RCC 7860 (cell line): ENCODE measurements around the gene BNC2.

Experiments
- DNase-seq: peaks from one replicate; pipeline ENCODE4 v3.0.0-alpha.2; 2015; ENCODE audit warnings: low spot score
- FAIRE-seq: peaks from 2 replicates; lab custom pipeline; 2012; peaks lifted over from hg19 to GRCh38; lab: Jason Lieb, UNC

Gene BNC2

GRCh38 chr9:16612627-16613026, 257.8 kb downstream of the BNC2 start:
- no peak for DNase-seq
- FAIRE-seq = no peak

DNA sequence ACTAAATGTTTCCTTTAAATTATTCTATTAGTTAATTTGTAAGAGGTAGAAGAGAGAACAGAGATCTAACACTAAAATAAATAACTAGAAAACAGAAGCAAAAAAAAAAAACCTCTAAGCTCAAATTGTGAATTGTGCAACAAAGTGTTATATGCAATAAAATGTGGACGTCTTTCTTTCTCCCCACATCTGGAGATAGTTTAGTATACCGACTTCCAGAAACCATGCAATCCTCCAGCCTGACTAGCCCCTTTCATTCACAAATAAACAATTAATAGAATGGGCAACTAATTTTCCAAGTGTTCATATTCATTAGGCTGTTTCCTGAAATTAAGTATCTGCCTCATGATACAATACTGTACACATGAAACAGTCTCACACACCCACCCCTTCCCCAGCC, 258.5 kb downstream of the BNC2 start:
- FAIRE-seq (no peak), DNase-seq (no peak)

GRCh38 chr9:16611001-16611400, 259.5 kb downstream of the BNC2 start:
- DNase-seq (no peak), FAIRE-seq (no peak)

DNA sequence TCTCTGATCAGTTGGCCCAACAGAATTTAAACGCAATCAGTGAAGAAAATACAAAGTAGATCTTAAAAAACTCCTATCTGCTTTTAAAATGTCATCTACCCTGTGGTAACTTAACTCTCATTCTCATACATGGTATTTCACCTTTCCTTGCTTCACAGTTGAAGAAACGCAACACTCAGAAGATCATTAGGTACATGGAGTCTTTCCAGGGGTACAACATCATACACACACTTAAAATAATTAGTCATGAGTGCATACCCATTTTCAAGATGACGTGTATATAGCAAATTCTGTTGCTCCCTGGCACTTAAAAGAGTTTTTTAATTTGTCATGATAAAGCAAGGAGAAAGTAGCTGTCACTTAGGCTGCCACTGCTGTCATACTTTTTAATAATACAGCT, 259.9 kb downstream of the BNC2 start:
- FAIRE-seq = no peak
- no peak for DNase-seq

DNA sequence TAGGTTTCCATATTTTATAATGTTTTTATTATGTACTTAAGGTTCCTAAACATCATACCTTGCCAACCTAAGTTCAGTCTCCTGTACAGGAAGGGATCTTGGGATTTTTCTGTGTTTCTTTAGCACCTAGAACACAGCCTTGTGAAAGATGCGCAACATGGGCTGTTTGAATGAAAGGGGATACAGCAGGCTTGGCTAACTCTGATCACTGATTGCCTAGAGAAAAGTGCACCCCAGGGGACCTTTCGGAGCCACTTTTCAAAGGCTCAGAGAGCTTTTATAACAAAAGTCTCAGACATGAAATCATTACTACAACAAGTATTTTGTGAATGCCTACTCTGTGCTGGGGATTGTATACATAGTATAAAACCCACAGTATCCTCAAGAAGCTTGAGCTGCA, 261.6 kb downstream of the BNC2 start:
- no peak for DNase-seq
- no peak for FAIRE-seq

- DNase-seq = no peak
- no peak for FAIRE-seq
These were observed 268.0 kb downstream of the BNC2 start for GRCh38 chr9:16602494-16602893.

- FAIRE-seq (no peak), DNase-seq (no peak)
These were observed 268.5 kb downstream of the BNC2 start for GRCh38 chr9:16601991-16602390.

- FAIRE-seq (no peak), DNase-seq (no peak)
These were observed 272.2 kb downstream of the BNC2 start for GRCh38 chr9:16598316-16598715.

DNA sequence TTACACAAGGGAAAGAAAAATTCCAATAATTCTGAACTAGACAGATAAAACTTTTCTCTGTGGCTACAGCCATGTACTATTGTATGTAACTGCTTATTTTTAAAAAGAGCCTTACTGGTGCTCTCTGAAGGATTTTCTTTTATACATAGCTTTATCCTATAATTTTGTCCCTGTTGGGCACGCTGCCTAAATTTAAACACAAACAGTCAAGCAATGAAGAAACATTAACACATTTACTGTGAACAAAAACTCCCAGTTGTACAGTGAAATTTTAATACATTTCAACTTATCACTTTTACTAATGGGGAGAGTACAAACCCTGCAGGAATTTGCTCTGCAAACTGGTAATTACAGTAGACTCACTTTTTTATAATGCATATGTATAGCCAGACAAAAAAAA, 273.3 kb downstream of the BNC2 start:
- FAIRE-seq (no peak), DNase-seq (no peak)

- FAIRE-seq = no peak
- DNase-seq = no peak
These were observed 275.2 kb downstream of the BNC2 start for GRCh38 chr9:16595227-16595626.

DNA sequence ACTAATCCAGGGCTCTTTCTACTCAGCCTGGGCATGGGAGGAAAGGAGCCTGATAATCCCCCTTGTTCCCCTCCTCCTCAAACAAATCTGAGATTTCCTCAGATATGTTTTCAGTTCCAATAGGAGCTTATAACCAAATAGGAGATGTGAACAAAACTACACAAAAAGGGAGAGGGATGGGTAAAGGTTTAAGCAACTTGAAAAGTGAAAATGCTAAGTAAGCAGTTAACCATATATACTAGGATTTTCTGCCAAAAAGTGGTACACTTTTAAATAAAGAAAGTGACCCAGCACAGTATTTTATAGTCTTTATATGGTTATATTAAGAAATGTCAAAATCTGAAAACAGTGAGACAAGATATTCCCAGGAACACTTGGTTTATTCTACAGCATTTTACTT, 275.7 kb downstream of the BNC2 start:
- no peak for DNase-seq
- FAIRE-seq = no peak

DNA sequence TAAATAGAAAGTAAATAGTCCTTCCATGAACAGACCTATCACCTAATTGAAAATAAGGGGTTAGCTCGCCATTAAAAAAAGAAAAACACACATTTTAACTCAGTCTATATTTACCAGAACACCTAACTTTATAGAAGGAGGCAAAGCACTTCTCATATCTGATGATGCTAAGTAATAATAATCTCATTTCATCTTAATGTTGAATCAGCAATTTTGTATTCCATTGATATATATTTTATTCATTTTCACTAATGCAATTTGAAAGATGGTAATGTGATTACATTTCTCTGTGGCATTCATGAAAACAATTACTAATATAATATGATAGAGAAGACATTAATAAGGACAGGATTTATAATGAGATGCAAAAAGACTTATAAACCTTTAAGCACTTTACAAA, 276.7 kb downstream of the BNC2 start:
- no peak for DNase-seq
- no peak for FAIRE-seq

- no peak for DNase-seq
- FAIRE-seq = no peak
These were observed 279.4 kb downstream of the BNC2 start for GRCh38 chr9:16591092-16591491.

- FAIRE-seq = no peak
- DNase-seq = no peak
These were observed 284.9 kb downstream of the BNC2 start for GRCh38 chr9:16585591-16585990.

DNA sequence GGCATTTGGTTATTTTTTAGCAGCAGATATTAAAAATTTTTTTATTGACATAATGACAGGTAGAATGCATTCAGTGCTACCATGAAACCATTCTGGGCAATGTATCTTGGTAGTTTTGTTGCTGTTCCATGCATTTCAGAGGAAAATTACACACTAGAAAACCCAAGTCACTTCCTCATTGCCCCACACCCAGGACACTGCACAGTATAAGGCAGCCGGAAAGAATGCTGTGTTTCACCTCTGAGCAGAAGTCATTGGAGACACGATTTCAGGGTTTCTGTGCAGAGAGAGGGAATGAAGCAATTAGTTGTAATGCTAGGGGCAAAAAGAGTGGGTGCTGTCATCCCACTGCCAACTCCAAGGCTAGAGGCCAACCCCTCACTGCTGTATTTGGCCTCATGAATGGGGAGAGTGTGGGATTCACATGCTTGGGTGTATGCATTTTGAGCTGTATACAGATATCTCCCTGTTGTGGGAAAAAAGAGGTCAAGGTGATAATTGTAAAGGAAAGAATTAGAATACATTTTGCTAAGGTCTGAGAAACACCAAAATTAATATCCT, 290.5 kb downstream of the BNC2 start:
- no peak for DNase-seq

GRCh38 chr9:16575986-16576245, 294.6 kb downstream of the BNC2 start:
- no peak for FAIRE-seq
- no peak for DNase-seq

More for the DNA sequence above, 290.5 kb downstream of the BNC2 start:
- no peak for FAIRE-seq

DNA sequence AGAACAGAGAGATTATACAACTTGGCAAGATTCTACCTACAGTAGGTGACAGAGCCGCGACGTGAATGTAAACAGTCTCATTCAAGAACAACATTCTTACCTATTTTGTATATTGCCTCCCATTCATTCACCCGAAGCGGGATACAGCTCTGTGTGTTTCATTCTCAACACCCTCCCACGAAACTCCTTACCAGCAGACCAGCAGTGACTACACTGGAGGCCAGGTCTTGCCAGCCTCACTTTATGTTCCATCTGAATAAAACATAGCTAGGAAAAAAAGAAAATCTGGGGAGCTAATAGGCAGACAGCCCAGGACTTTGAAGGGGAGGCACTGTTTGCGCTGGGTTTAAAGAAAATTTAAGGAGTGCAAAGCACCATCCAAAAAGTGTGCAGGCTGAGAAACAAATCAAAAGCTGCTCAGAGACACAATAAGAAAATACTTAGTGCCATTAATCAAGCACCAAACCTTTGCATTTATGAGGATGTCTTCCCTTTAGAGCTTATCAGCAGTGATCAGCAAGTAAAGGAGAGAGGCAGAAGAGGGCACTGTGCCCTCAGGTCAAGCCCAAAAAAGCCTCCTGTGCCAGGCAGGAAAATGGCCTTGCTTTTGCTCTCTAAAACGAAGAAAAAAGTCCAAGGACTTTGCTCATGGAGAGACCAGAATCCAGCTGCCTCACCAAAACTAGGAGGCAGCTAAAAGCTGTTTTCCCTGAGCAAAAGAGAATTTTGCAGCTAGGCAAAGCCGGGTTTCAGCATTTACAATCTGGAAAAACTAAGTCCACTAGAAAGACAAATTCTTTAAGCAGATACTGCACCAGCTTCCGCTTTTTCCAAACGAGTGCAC, 295.1 kb downstream of the BNC2 start:
- no peak for DNase-seq
- no peak for FAIRE-seq

- DNase-seq (no peak), FAIRE-seq (no peak)
These were observed 298.3 kb downstream of the BNC2 start for GRCh38 chr9:16572005-16572734.

DNA sequence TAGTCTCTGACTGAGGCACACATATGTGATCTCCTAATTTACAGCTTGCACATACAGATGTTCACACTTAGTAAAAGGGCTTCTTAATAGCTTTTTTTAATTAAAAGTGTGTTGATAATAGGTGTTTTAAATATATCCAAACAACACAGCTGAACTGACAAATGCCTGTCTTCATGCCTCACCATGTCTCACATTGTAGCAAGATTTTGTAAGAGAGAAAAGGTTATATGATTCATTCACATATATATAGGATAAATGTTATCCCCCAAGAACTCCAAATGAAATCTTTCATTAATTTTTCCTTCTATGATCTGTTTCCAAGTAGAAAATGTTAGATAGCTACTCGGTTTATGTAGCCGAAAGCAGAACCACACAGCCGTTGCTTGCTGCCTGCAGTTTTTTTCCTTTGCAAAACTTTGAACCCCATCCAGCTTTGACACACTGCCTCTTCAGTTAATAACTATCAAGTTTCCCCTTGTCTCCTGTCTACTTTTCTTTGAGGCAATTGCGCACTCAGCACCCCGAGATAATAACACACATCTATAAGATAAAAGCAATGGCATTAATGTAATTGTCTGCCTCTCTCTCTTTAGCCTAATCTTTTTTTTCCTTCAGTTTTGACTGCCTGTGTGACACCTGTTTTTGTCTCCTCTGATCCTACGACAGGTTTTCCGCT, 299.2 kb downstream of the BNC2 start:
- DNase-seq (no peak), FAIRE-seq (no peak)

GRCh38 chr9:16563446-16563845, 307.0 kb downstream of the BNC2 start:
- DNase-seq (no peak), FAIRE-seq (no peak)

- FAIRE-seq = no peak
- DNase-seq = no peak
These were observed 309.3 kb downstream of the BNC2 start for GRCh38 chr9:16561121-16561520.
